ENCODE results near the gene PSME4.
A peak's percentile ranks its signal among the peaks of the same experiment; 100 is the strongest.

PSME4 gene

DNA sequence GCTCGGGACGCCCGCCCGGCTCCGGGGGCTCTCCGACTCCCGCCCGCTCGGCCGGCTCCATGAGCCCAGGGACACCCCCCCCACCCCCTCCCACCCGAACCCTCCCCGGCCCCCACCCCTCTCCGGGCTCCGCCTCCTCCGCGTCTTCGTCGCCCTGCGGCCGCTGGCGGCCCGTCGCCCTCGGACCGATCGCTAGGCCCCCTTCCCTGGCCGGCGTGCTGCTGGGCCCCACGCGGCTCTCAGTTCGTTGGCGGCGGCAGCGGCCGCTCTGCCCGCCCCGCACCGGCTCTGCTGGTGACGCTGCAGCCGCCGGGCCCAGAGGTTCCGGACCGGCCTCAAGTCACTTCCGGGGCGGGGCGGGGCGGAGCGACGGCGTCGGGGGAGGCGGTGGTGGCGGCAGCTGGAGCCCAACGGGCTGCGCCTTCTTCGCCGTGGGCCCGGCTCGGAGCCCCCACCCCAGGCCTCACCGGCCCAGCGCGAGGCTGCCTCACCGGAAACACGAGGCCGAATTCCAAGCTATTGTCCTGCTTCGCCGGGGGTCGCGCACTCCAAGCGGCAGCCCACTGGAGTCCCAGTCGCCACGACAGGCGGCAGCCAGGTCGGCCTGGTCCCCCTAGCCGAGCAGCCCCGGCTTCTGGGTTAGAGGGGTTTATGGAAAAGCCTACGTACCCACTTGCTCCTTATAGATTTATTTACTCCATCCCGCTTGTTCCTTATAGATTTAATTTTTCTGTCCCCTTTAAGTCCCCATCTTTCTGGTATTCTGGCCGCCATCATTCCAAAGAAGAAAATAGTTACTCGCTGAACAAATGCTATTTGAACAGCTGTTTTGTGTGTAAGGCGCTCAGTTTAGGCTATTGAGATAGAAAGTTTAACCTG is at the start of gene PSME4:
PSME4 (minus strand) TSS at position 270 of the 879 bp plus-strand sequence; CDS start at position 61, 209 bp downstream.
- DNase-seq, result peak; percentile 77

- no peak for DNase-seq
These were observed 45.3 kb upstream of the PSME4 start for GRCh38 chr2:54015798-54016699.

DNA sequence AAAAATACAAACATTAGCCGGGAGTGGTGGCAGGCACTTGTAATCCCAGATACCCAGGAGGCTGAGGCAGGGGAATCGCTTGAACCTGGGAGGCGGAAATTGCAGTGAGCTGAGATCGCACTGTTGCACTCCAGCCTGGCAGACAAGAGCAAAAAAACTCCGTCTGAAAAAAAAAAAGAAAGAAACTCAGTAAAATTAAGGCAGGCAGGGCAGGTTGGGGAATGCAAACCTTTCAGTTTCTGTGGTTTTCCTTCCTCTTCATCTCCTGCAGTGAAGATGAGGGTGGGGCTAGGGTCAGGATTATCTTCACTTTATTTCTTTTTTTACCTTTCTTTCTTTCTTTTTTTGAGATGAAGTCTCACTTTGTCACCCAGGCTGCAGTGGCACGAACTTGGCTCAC is 43.2 kb upstream of the PSME4 start:
- no peak for DNase-seq

GRCh38 chr2:54012538-54013141 is 41.8 kb upstream of the PSME4 start:
- DNase-seq, result no peak

DNA sequence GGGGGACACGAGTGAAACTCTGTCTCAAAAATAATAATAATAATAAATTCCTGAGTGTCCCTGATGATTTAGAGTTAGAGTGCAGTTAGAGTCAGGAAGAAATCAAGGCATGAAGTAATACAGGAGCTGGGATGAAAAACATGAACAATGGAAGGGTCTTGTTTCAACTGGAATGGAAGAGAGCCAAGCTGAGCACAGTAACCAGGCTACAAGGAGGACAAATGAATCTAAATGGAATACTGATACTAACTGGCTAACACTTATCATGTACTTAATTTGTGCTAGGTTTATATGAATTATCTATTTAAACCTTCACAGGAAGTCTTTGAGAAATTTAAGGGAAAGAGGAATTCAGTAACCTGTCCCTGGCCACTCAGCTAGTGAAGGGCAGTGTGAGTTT is 38.8 kb upstream of the PSME4 start:
- DNase-seq, result no peak

GRCh38 chr2:54008439-54008838 is 37.6 kb upstream of the PSME4 start:
- no peak for DNase-seq

GRCh38 chr2:54000524-54000923 is 29.7 kb upstream of the PSME4 start:
- no peak for DNase-seq

GRCh38 chr2:54000122-54000521 is 29.3 kb upstream of the PSME4 start:
- DNase-seq, result no peak

DNA sequence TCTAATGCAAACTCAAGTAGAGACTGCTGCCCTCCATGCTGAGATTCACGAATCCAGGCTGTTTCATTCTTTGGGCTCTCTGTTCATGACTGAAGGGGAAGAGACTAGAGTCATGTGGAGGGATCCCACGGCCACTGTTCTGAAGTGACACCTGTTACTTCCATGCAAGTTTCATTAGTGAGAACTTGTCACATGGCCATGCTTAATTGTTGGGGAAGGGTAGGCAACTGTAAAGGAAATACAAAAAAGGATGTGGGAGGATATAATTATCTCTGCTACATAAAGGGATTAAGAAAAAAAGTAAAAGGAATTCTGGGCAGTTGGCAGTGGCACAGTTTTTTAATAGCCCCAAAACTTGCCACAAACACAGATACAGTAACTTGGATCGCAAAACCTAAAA is 28.0 kb upstream of the PSME4 start:
- no peak for DNase-seq

DNA sequence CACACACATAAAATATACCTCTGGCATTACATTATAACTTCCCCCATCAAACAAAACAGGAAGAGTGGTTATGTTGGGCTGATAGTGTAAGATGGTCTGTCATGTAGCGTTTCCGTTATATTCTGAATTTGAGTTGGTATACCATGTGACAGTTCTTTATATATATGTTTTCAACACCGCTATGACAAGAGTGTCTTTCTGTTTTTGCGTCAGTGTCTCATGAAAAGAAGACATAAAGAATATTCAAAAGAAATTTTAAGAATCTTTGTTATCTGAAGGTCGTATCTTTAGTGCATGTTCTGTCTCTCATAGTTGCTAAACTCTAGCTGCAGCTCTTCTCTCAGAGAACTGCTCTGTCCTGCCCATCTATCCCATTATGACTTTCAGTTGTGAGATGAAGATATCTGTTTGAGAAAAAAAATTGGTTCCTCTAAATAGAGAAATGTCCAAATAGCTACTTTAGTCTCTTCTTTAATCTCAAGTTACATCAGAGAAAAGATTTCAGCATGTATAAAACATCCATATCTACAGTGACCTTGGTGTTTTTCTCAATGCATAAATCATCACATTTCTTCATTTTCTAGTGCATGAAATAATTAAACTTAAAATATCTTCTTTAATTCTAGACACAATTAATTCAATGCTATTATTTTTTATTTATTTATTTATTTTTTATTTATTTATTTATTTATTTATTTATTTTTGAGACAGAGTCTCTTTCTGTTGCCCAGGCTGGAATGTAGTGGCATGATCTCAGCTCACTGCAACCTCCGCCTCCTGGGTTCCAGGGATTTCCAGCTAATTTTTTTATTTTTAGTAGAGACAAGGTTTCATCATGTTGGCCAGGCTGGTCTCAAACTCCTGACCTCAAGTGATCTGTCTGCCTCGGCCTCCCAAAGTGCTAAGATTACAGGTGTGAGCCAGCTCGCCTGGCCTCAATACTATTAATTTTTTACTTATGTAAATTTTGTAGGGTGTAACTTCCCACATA is 24.3 kb upstream of the PSME4 start:
- no peak for DNase-seq

- DNase-seq, result no peak
These were observed 21.2 kb upstream of the PSME4 start for GRCh38 chr2:53991948-53992347.

- DNase-seq, result no peak
These were observed 18.5 kb upstream of the PSME4 start for GRCh38 chr2:53989210-53989862.

GRCh38 chr2:53987336-53987921 is 16.6 kb upstream of the PSME4 start:
- DNase-seq, result peak; percentile 61

- no peak for DNase-seq
These were observed 14.9 kb upstream of the PSME4 start for GRCh38 chr2:53985646-53986045.

GRCh38 chr2:53969968-53970723 is 647 bp downstream of the PSME4 start:
- peak; percentile 68 for DNase-seq

- DNase-seq, result peak; percentile 68
These were observed 1.4 kb downstream of the PSME4 start for GRCh38 chr2:53969285-53969967.

DNA sequence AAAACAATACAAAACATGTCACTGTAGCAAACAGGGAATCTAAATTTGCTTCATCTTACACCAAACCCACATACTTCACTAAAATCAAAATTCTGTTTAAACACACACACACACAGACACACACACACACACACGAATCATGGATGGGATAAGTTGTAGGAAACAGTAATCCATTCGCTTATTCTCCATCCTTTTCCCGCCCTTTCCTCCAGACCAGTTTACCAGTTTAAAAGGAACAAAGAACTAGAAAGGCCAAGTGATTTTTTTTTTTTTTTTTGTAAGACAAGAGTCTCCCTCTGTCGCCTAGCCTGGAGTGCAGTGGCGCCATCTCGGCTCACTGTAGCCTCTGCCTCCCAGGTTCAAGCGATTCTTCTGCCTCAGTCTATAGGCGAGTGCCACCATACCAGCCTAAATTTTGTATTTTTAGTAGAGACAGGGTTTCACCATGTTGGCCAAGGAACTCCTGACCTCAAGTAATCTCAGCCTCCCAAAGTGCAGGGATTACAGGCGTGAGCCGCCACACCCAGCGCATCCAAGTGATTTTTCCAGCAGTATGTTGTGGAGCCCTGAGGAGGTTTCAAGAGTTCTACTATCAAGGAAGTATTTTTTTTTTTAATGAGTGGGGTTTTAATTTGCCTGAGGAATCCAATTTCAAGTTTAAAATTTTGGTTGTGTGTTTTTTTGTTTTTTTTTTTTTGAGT is 5.7 kb downstream of the PSME4 start:
- DNase-seq, result no peak

GRCh38 chr2:53964257-53964952 is 6.4 kb downstream of the PSME4 start:
- DNase-seq, result no peak
